Activated naive CD8-positive, alpha-beta T cell treated with anti-CD3 and anti-CD28 coated beads for 36 hours (primary cell): ENCODE data around the gene C1orf198. TPM values are rescaled to one million over a fixed set of nuclear protein-coding genes. Genes with fewer than 3 reads are reported as not detected.

Source experiments
- total RNA-seq, 2 experiments: library from RNA; stranded (reverse); gene quantifications; one replicate each; pipeline ENCODE4 v1.2.3, GENCODE V29; 2021

Gene C1orf198
- total RNA-seq, 2 experiments from 2014 or later, result 5.8 to 6.7 TPM

Other genes with a start within 250 kb of the C1orf198 start
- 10 to 100 TPM; 41.0 to 41.7 TPM for gene COG2, start 226.0 kb downstream of the C1orf198 start, total RNA-seq
- not detected for gene AGT, start 154.4 kb downstream of the C1orf198 start, total RNA-seq
- not detected for gene CAPN9, start 121.1 kb downstream of the C1orf198 start, total RNA-seq
- gene TTC13, start 110.3 kb upstream of the C1orf198 start, total RNA-seq, result 10 to 100 TPM; 13.4 to 15.5 TPM
- gene ARV1, start 110.6 kb upstream of the C1orf198 start, total RNA-seq, result 10 to 100 TPM; 24.1 to 24.2 TPM
- gene FAM89A, start 171.7 kb upstream of the C1orf198 start, total RNA-seq, result 10 to 100 TPM; 12.2 to 15.2 TPM